ENCODE results near the gene PDLIM5. TPM values are rescaled to one million over a fixed set of nuclear protein-coding genes. Genes with fewer than 3 reads are reported as not detected.
"Not testable (repeated sequence)": the region's sequence is repeated elsewhere in the genome, so short reads cannot be mapped to it uniquely, and the experiment has no call there.

PDLIM5 gene
- total RNA-seq, 1 donor from 2014 or later = 70.8 TPM

DNA sequence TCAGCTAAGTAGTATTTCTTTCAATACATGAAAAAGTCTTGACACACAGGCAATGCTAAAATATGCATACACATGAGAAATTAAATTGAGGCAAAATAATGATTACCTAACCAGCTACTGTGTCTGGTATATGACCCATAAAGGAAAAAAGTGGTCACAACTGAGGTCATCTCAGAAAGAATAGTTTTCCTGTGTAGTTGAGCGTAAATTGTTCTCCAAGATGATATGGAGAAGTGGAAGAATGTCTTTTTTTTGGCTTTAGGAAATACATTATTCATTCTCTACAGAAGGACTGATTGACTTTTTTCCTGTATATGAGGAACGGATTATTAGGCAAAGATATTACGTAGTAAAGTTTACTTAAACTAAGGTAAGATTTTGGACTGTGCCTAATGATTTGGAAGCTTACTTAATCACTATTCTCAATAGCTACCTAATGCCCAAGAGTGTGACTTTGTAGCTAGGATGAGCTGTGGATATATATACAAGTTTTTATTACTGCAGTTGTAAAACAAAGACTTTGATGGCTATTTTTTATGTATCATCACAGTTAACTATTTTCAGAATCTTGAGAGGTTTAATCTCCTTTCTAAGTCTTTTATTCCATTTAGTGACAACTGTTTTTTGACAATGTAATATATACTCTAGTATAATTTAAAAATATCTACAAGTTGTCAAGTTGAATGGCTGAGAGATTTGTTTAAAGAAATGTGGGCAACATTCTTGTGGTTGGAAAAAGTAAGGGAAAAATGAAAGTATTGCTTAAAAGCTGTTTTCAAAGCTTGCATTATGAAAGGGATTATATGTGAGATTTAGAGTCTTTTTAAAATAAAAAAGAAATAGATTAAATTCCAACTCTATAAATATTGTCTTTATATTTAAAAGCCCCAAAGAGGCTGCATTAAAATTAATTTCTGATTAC is 100.2 kb downstream of the PDLIM5 start:
- DNase-seq (ENCODE audit: low read depth in 2 of 2) = peak in 1 of 2 donors; percentile 81

DNA sequence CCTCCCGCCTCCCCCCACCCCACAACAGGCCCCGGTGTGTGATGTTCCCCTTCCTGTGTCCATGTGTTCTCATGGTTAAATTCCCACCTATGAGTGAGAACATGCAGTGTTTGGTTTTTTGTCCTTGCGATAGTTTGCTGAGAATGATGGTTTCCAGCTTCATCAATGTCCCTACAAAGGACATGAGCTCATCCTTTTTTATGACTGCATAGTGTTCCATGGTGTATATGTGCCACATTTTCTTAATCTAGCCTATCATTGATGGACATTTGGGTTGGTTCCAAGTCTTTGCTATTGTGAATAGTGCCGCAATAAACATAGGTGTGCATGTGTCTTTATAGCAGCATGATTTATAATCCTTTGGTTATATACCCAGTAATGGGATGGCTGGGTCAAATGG is 104.3 kb downstream of the PDLIM5 start:
- not testable (repeated sequence) for DNase-seq (ENCODE audit: low read depth in 2 of 2)

DNA sequence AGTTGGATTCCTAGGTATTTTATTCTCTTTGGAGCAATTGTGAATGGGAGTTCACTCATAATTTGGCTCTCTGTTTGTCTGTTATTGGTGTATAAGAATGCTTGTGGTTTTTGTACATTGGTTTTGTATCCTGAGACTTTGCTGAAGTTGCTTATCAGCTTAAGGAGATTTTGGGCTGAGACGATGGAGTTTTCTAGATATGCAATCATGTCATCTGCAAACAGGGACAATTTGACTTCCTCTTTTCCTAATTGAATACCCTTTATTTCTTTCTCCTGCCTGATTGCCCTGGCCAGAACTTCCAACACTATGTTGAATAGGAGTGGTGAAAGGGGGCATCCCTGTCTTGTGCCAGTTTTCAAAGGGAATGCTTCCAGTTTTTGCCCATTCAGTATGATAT is 105.9 kb downstream of the PDLIM5 start:
- not testable (repeated sequence) for DNase-seq (ENCODE audit: low read depth in 2 of 2)

DNA sequence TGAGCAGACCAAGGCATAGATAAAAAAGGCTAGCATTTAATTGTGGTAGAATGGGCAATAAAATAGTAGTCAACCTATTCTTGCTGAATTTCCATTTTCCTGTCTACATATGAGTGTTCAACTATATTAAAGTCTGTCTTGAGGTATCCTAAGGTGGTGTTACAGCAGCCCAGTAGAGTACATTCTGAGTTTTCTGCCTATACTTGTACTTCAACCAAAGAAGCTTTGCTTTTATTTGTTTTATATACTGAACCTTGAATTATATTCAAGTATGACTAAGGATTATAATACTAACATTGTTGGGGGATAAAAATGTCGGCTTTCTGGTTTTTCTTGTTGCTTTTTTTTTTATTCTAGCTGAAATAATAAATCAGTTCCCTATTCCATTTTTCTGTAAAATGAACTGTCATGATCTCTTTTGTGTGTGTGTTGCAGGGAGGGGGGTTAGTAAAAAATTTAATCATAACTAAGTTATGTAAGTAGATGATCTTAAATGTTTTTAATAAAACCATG is 106.7 kb downstream of the PDLIM5 start:
- DNase-seq (ENCODE audit: low read depth in 2 of 2) = no peak

DNA sequence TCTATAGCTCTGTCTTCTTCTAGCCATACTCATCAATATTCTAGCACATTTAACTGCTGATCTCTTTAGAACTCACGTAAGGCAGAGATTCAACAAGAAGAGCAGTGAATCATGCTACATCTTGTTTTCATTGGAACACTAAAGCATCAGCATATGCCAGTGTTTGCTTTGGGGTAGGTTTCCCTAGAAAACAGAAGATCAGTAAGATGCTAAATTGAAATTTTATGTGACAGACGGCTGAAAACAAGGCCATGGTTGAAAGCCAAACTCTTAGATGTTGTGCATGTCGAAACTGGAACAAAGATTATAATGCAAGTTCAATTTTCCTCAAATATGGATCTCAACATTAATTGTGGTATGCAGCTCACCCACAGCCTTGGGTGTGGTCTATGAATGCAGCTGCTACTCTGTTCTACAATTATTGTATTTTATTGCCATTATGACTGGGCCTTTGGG is 107.6 kb downstream of the PDLIM5 start:
- DNase-seq (ENCODE audit: low read depth in 2 of 2) = no peak

DNA sequence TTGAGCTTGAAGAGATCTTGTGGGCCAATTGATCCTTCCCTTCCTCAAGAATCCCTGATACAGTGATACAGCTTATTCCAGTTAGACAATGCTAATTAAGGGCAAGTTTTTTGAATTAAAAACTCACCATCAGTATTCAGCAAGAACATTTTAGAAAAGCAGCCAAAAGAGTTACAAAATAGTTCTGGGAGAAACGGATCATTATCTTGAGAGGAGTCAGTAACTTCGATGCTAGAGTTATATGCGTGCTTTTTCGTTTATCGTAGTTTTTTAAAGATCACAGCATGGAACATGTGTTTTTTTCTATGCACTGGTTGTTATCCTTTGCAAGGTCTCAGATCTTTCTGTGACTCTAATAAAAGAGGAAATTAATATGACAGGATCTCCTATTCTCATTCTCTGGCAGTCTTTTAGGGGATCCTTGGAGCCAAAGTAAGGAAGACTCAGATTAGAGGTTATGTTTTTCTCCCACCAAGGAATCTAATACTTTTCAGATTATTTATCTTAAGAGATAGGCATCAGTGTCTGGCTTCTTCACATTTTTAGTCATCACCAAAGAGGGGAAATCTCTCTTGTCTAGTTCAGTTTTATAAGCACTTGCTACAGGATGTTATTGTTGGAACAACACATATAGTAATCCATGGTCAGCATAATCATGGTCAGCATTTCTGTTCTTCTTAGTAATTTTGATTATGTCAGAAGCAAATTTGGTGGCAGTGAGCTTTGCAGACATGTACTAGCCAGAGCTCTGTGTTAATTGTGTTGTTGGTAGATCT is 109.7 kb downstream of the PDLIM5 start:
- DNase-seq (ENCODE audit: low read depth in 2 of 2) = peak; percentile 84 to 89

DNA sequence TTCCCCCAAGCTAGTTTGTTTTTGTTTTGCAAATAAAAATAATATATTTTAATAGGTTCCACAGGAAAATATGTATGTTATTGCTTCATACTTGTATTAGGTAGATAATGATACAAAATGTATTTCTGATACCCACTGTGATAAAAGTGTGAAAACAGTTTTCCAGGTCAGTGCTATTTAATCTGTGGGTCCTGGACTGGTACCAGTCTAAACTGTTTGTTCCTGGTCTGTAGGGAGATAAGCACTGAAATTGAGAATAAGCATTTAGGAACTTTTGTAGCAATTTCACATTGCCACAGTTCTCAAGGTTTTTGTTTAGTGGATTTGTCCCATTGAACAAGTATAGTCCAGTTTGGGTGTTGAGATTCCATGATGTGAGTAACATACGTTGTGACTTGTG is 110.5 kb downstream of the PDLIM5 start:
- peak in 1 of 2 donors; percentile 39 for DNase-seq (ENCODE audit: low read depth in 2 of 2)

DNA sequence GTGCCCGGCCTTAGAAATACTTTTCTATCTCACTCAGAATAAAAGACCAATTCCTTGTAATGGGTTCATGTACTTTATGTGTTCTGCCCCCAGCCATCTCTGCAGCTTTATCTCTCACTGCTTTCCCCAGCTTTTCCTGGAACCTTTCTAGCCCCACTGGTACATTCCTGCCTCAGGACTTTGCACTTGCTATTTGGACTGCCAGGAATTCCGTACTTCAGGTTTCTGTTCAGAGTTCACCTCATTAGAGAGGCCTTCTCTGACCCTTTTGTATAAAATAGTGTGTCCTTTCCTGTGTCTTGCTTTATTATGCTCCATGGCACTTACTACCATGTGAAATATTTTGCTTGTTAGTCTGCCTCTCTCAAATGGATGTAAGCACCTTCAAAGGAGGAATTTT is 112.5 kb downstream of the PDLIM5 start:
- DNase-seq (ENCODE audit: low read depth in 2 of 2) = no peak

DNA sequence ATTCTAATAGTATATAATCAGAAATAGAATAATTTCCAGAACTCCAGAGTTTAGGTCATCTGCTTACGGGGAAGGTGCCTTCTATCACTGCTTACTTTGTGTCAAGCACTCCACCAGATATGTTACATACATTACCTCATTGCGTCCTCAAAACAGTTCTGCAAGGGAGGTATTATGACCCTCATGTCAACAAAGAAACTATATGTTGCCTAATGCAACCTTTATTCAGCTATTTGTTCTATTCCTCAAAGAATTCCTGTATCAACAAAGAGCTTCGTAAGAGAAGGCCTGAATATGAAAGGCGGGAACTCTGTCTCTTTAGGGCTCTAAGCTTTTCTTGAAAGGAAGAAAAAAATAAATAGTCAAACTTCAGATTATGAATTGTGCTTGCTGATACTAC is 114.7 kb downstream of the PDLIM5 start:
- DNase-seq (ENCODE audit: low read depth in 2 of 2) = no peak

DNA sequence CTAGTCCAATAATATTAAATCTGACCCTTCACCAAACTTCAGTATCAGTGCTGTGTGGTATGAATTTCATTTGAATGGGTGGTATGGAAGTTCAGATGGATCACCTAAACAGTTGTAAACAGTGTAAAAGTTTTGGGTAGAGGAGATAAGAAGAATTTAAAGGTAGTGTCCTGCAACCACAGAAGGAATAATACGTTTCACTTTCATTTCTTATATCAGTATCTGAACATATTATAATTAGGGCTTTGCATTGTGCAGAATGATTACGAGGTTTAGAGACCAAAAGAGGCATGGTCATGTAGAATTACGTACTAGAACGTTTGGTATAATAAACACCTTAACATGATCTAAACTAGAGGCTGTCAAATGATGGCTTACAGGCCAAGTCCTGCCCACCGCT is 116.1 kb downstream of the PDLIM5 start:
- DNase-seq (ENCODE audit: low read depth in 2 of 2) = no peak

DNA sequence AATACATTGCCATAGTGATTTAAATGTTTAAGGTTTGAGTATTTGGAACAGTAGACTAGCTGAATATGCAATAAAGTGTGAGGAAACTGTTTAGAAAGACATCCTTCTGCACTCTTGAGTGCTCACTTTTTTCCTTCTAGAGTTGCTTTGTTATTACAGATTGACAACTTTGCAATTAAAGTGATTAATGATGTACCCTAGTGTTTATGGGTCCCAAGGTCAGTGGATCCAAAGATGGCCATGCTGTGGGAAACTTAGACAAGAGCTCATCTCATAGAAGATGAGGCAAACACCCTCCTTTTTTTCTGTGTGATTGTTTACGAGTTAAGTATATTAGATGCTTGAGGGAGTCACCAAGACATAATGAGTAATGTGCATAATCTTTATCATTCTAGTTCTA is 118.8 kb downstream of the PDLIM5 start:
- peak in 1 of 2 donors; percentile 20 for DNase-seq (ENCODE audit: low read depth in 2 of 2)

DNA sequence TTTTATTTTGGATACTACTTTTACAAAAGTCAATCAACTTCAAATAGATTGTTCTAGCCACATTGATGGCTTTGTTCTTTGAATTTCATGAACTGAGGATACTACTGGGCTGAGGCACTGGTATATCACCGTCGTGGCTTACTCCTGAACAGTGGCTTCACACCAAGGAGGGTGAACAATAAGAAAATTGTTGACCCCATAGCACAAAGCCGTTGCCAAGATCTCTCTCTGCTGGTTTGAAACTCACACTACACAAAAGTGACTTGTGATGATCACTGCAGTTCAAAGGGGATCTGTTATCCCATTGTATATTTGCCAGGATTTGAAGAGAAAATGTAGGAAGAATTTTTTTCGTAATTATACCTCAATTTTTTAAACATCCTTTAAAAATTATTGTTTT is 119.6 kb downstream of the PDLIM5 start:
- no peak for DNase-seq (ENCODE audit: low read depth in 2 of 2)

DNA sequence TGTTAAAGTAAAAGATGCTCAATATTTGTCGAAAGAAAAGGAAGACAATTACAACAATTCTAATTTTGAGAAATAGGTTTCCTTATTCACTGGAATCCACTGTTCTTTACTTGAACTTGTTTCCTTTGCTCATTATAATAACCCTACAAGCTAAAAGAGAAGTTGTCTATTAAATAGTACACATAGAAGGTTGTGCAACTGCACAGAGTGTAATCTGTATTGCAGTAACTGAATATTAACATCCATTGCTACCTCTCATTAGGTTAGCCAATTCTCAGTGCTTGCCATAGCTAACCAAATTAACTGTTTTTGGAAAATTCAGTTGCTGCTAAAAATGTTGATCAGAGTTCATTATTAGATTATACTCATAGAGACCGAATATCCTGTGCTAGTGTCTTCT is 120.0 kb downstream of the PDLIM5 start:
- DNase-seq (ENCODE audit: low read depth in 2 of 2) = no peak

DNA sequence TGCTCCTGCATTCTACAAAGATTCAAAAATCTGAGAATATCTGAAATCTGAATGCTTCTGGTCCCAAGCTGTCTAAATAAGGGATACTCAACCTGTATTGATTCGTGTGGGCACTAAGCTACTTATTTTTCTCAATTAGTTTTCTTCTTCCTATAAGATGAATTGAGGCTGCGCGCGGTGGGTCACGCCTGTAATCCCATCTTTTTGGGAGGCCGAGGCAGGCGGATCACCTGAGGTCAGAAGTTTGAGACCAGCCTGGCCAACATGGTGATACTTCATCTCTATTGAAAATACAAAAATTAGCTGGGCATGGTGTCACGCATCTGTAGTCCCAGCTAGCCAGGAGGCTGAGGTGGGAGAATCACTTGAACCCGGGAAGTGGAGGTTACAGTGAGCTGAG is 122.3 kb downstream of the PDLIM5 start:
- DNase-seq (ENCODE audit: low read depth in 2 of 2) = no peak

DNA sequence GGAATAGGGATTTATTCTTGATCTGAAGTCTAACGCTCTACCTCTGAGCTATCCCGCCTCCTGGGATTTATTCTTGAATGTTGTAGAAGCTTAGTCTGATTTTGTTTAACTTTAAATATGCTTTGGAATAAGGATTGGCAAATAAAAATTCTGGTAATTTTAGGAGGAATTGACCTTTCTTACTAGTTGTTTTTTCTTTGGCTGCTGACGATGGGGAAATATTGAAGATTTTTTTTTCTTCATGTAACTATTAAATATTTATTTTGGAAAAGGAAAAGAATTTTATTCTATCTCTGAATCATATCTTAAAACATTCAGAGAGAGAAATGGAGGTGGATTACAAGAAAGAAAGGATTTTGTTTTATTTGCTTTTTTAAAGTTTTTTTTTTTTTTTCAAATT is 122.9 kb downstream of the PDLIM5 start:
- no peak for DNase-seq (ENCODE audit: low read depth in 2 of 2)

DNA sequence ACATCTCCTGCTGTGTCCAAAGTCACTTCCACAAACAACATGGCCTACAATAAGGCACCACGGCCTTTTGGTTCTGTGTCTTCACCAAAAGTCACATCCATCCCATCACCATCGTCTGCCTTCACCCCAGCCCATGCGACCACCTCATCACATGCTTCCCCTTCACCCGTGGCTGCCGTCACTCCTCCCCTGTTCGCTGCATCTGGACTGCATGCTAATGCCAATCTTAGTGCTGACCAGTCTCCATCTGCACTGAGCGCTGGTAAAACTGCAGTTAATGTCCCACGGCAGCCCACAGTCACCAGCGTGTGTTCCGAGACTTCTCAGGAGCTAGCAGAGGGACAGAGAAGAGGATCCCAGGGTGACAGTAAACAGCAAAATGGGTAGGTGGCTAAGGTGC is 123.9 kb downstream of the PDLIM5 start:
- no peak for DNase-seq (ENCODE audit: low read depth in 2 of 2)

DNA sequence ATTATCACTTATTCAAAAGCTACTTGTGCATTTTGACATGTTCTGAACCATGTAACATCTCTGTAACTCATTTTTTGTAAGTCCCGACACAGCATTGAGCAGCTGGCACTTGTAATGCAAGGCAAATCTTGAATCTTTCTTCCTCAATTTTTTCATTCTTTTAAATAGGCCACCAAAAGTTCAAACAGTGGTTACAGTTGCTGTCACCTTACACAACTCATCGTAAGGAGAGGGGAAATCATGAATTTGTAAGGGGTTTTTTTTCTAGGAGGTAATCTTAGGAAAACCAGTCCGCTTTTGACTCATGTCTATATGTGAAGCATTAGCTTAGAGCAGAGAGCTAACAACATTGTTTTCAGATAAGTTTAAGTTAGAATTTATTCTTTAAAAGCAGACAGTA is 124.5 kb downstream of the PDLIM5 start:
- no peak for DNase-seq (ENCODE audit: low read depth in 2 of 2)

DNA sequence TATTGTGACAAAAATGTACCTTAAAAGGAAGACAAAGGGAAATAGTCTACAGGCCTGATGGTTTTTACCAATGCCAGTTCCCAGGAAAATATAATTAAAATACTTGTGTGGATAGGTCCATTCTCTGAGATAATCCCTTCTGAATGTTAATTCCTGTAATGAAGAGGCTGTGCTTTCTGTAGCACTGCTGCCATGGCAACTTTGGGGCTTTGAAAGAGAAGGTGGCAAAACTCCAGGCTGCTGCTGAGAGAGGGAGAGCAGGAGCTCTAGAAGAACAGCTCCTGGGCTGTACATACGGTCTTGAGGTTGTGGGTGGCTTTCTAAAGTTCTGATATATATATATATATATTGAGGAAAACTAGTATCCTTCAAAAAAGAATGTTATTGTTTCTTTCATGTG is 125.4 kb downstream of the PDLIM5 start:
- peak; percentile 53 to 64 for DNase-seq (ENCODE audit: low read depth in 2 of 2)

DNA sequence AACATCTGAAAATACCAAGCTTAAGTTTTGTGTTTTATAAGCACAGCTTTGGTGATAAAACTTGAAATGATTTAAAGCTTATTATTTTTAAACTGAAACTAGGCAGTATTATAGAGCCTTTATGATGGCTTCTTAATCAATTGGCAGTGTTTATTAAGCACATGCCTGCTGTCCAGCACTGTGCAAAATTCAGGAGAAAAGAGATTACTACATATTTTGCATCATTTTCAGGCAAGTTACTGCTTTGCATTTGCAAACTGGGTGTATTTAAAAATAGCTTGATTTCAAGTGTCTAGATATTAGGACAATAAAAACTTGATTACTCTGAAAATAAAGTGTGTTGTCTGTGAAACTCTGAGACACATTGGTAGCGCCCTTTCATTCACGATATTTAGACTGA is 126.5 kb downstream of the PDLIM5 start:
- DNase-seq (ENCODE audit: low read depth in 2 of 2) = no peak

DNA sequence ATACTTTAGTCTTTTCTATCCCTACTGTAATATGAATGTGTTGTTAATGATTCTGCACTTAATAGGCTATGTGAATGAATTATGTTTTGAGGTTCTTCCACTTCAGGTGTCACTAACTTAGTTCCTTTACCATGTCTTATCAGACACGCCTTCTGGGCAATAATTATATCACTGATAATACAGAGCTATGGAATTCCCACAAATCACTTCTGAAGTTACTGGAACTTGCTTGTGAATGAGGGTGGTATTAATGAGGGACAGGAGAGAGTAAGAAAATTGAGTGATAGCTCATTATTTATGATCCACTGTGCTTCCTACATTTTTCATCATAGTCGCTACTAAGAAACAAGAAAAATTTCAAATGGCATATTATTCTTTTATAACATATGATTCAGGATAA is 130.0 kb downstream of the PDLIM5 start:
- no peak for DNase-seq (ENCODE audit: low read depth in 2 of 2)

DNA sequence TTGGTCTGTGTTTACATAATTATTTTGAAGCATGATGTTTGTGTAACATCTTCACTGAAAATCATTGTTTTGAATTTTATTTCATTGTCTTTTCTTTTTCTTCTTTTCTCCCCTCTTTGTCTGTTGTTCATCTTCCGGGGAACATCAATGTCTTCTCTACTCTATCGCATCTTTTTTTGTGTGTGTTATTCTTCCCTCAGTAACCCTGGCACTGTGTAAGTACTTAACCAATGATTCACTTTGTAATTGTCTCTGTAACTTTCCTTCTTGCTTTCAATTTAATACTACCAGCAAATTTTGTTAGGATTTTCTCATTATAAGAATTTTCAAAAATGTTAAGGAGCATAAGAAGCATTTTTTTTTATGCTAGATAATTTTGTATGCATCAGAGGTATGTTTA is 130.8 kb downstream of the PDLIM5 start:
- DNase-seq (ENCODE audit: low read depth in 2 of 2) = peak in 1 of 2 donors; percentile 29

DNA sequence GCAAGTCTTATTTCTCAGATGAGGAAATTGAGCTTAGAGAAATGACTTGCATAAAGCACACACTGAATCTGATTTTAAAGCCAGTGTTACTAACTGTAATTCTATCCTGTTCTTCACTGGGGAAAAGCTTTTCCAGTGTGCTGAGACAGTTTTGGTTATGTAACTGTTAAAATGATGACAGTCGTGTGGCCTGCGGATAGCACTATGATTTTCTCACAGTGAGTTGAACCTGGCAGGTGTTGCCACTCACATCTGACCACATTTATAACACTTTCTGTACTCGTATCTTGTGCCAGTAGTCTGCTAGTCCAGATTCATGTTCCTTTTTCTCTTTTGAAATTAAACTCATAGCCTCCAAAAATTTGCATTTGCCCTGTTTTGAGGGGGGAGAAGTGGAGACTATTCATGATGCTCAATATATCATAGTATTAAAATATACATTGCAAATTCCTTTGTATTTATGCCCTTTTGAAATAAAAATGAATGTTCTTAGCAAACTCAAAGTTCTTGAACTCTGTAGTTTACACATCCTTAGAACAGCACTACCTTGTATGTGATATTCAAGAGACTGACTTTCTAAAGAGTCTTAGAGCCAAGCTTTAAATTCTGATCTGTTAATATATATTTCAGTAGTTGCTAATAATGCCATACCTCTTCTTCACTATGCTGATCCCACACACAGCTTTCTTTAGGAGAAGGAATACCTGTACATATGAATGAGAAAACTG is 132.3 kb downstream of the PDLIM5 start:
- no peak for DNase-seq (ENCODE audit: low read depth in 2 of 2)
